ENCODE results near the gene IMPDH1.
A peak's percentile ranks its signal among the peaks of the same experiment; 100 is the strongest.

DNA sequence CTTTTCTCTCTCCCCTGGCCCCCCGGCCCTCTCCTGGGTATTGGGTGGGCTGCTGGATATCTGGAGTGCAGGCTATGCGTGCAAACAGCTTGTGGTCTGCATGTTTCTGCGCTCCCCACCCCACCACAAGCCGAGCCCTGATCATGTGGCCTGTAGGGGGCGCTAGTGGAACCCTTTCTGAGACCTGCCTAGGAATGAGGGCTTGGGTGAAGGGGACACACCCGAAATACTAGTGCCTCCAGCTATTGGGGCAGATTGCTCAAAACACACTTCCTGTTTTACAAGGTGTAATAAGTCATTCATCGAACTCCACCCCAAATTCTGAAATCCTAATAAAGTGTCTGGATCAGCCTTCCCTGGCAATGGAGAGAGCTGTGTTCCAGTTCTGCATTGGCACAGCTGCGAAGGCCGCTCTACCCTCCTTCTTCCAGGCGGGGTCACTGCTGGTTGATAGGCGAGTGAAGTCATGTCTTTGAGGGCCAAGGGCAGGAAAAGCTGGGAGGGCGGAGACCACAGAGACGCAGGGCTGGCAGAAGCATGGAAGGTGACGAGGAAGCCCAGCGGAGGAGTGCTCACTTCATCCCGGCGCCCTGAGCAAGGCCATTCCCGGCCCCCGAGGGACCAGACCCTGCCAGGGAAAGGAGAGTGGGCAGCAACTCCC, 28.5 kb downstream of the IMPDH1 start:
- TF ChIP-seq, protein P1, sequence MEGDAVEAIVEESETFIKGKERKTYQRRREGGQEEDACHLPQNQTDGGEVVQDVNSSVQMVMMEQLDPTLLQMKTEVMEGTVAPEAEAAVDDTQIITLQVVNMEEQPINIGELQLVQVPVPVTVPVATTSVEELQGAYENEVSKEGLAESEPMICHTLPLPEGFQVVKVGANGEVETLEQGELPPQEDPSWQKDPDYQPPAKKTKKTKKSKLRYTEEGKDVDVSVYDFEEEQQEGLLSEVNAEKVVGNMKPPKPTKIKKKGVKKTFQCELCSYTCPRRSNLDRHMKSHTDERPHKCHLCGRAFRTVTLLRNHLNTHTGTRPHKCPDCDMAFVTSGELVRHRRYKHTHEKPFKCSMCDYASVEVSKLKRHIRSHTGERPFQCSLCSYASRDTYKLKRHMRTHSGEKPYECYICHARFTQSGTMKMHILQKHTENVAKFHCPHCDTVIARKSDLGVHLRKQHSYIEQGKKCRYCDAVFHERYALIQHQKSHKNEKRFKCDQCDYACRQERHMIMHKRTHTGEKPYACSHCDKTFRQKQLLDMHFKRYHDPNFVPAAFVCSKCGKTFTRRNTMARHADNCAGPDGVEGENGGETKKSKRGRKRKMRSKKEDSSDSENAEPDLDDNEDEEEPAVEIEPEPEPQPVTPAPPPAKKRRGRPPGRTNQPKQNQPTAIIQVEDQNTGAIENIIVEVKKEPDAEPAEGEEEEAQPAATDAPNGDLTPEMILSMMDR (IDR thresholded peaks at IDR 0.05), result peak in 1 of 3 experiments; percentile 27
- TF ChIP-seq POLR2A (IDR thresholded peaks at IDR 0.05) (no peak), POLR2AphosphoS5 (IDR thresholded peaks at IDR 0.05; ENCODE audit: insufficient read depth in 1 of 2, low read depth in 1 of 2) (no peak)

Data from vagina (tissue), 2 donors.